Muscle layer of duodenum (tissue), 2 donors: ENCODE measurements around the gene KLK3.

Experiments
- H3K27ac ChIP-seq: one replicate; pipeline ENCODE4 v1.7.0; 2013; ENCODE audit warnings: mild to moderate bottlenecking, low read length
- H3K27me3 ChIP-seq: one replicate; pipeline ENCODE4 v1.7.0; 2013; ENCODE audit warnings: low read depth, mild to moderate bottlenecking, control low read depth, low read length
- H3K36me3 ChIP-seq, 2 donors: one replicate each; pipeline ENCODE4 v1.7.0; 2013; ENCODE audit warnings: low read length in 2 of 2, control low read depth in 1 of 2, mild to moderate bottlenecking in 1 of 2; ENCODE audit not compliant: insufficient read depth in 2 of 2, control insufficient read depth in 1 of 2
- H3K4me1 ChIP-seq, 2 donors: one replicate each; pipeline ENCODE4 v1.7.0; 2013; ENCODE audit warnings: low read length in 2 of 2, mild to moderate bottlenecking in 2 of 2, control low read depth in 1 of 2, moderate library complexity in 1 of 2; ENCODE audit not compliant: insufficient read depth in 2 of 2, control insufficient read depth in 1 of 2
- H3K4me3 ChIP-seq, 2 donors: one replicate each; pipeline ENCODE4 v1.7.0; 2013; ENCODE audit warnings: low read length in 2 of 2, low read depth in 1 of 2, mild to moderate bottlenecking in 1 of 2
- H3K9me3 ChIP-seq, 2 donors: one replicate each; pipeline ENCODE4 v1.7.0; 2013; ENCODE audit warnings: low read length in 2 of 2, control low read depth in 1 of 2, mild to moderate bottlenecking in 1 of 2; ENCODE audit not compliant: control insufficient read depth in 1 of 2
- donor health status: healthy.

KLK3 gene

GRCh38 chr19:50870417-50871089 lies 15.8 kb downstream of the KLK3 start:
- Histone ChIP-seq H3K4me1 (no peaks in the 10 kb centered on the region), H3K27me3 (peaks cover 4% of the 10 kb centered on the region), H3K27ac (no peak overlapping the region), H3K4me3 (no peak overlapping the region), H3K36me3 (no peaks in the 10 kb centered on the region), H3K9me3 (no peaks in the 10 kb centered on the region)

- Histone ChIP-seq H3K27me3 (peaks cover 4% of the 10 kb centered on the region), H3K27ac (no peak within 1 kb of the TSS), H3K4me1 (no peaks in the 10 kb centered on the region), H3K36me3 (no peaks in the 10 kb centered on the region), H3K9me3 (no peaks in the 10 kb centered on the region), H3K4me3 (no peak within 1 kb of the TSS)
Observed at GRCh38 chr19:50873056-50873455, 18.3 kb downstream of the KLK3 start, which contains the start of gene KLK2. Gene KLK2, plus strand, starts transcription at chr19:50873439. Its CDS starts 35 bp downstream, at chr19:50873474.

GRCh38 chr19:50874211-50874610 lies 19.5 kb downstream of the KLK3 start:
- Histone ChIP-seq H3K27ac (no peak overlapping the region), H3K4me1 (no peaks in the 10 kb centered on the region), H3K4me3 (no peak overlapping the region), H3K9me3 (no peaks in the 10 kb centered on the region), H3K36me3 (no peaks in the 10 kb centered on the region), H3K27me3 (peaks cover 4% of the 10 kb centered on the region)

- no peaks in the 10 kb centered on the region for H3K4me1 ChIP-seq
- no peaks in the 10 kb centered on the region for H3K9me3 ChIP-seq
- no peak overlapping the region for H3K27ac ChIP-seq
- no peaks in the 10 kb centered on the region for H3K36me3 ChIP-seq
- H3K4me3 ChIP-seq, result no peak overlapping the region
- peaks cover 4% of the 10 kb centered on the region for H3K27me3 ChIP-seq
Observed at GRCh38 chr19:50875795-50876422, 21.2 kb downstream of the KLK3 start.

- peaks cover 4% of the 10 kb centered on the region for H3K27me3 ChIP-seq
- H3K27ac ChIP-seq, result no peak overlapping the region
- H3K4me1 ChIP-seq, result no peaks in the 10 kb centered on the region
Observed at GRCh38 chr19:50876456-50876855, 21.7 kb downstream of the KLK3 start.

GRCh38 chr19:50877338-50877737 lies 22.6 kb downstream of the KLK3 start:
- Histone ChIP-seq H3K4me3 (no peak overlapping the region), H3K27me3 (peaks cover 8% of the 10 kb centered on the region), H3K36me3 (no peaks in the 10 kb centered on the region), H3K9me3 (no peaks in the 10 kb centered on the region), H3K4me1 (no peaks in the 10 kb centered on the region), H3K27ac (no peak overlapping the region)

More at GRCh38 chr19:50876456-50876855, 21.7 kb downstream of the KLK3 start:
- H3K9me3 ChIP-seq, result no peaks in the 10 kb centered on the region
- H3K36me3 ChIP-seq, result no peaks in the 10 kb centered on the region
- H3K4me3 ChIP-seq, result no peak overlapping the region

- Histone ChIP-seq H3K4me1 (no peaks in the 10 kb centered on the region), H3K27ac (no peak overlapping the region), H3K36me3 (no peaks in the 10 kb centered on the region), H3K9me3 (no peaks in the 10 kb centered on the region), H3K4me3 (no peak overlapping the region), H3K27me3 (peaks cover 5% of the 10 kb centered on the region)
Observed at GRCh38 chr19:50878851-50879250, 24.1 kb downstream of the KLK3 start.

GRCh38 chr19:50880241-50880640 lies 25.5 kb downstream of the KLK3 start:
- H3K27me3 ChIP-seq, result peaks cover 5% of the 10 kb centered on the region
- H3K9me3 ChIP-seq, result no peaks in the 10 kb centered on the region
- no peaks in the 10 kb centered on the region for H3K36me3 ChIP-seq

GRCh38 chr19:50882188-50882587 lies 27.5 kb downstream of the KLK3 start:
- Histone ChIP-seq H3K36me3 (no peaks in the 10 kb centered on the region), H3K4me3 (no peak overlapping the region), H3K4me1 (no peaks in the 10 kb centered on the region), H3K27ac (no peak overlapping the region), H3K9me3 (no peaks in the 10 kb centered on the region), H3K27me3 (peaks cover 5% of the 10 kb centered on the region)

More at GRCh38 chr19:50880241-50880640, 25.5 kb downstream of the KLK3 start:
- no peak overlapping the region for H3K4me3 ChIP-seq
- H3K4me1 ChIP-seq, result no peaks in the 10 kb centered on the region
- no peak overlapping the region for H3K27ac ChIP-seq

GRCh38 chr19:50889638-50890037 lies 34.9 kb downstream of the KLK3 start:
- Histone ChIP-seq H3K27me3 (no peaks in the 10 kb centered on the region), H3K9me3 (no peaks in the 10 kb centered on the region), H3K4me3 (no peak overlapping the region), H3K36me3 (no peaks in the 10 kb centered on the region), H3K4me1 (no peaks in the 10 kb centered on the region), H3K27ac (no peak overlapping the region)

GRCh38 chr19:50890422-50891252 lies 35.9 kb downstream of the KLK3 start:
- Histone ChIP-seq H3K27ac (no peak overlapping the region), H3K27me3 (no peaks in the 10 kb centered on the region)

More at GRCh38 chr19:50890422-50891252, 35.9 kb downstream of the KLK3 start:
- no peaks in the 10 kb centered on the region for H3K36me3 ChIP-seq
- H3K4me3 ChIP-seq, result no peak overlapping the region
- no peaks in the 10 kb centered on the region for H3K4me1 ChIP-seq
- no peaks in the 10 kb centered on the region for H3K9me3 ChIP-seq
